Stimulated activated CD4-positive, alpha-beta T cell treated with anti-CD3 and anti-CD28 coated beads, Interleukin-12 subunit alpha, Interleukin-12 subunit beta, amount 100 ng/mL, for 4 hours (primary cell): Measurements from ENCODE around the gene FSTL5.

Experiments
- DNase-seq: peaks from one replicate; pipeline ENCODE4 v3.0.0-alpha.2; 2020

FSTL5 gene

GRCh38 chr4:161573836-161574235 lies 590.0 kb downstream of the FSTL5 start:
- DNase-seq, result no peak

GRCh38 chr4:161564230-161564834 lies 599.5 kb downstream of the FSTL5 start:
- no peak for DNase-seq

GRCh38 chr4:161555689-161556660 lies 607.8 kb downstream of the FSTL5 start:
- no peak for DNase-seq

- DNase-seq, result no peak
Measured at GRCh38 chr4:161554372-161554990, 609.3 kb downstream of the FSTL5 start.

GRCh38 chr4:161546902-161547301 lies 616.9 kb downstream of the FSTL5 start:
- DNase-seq, result no peak

- DNase-seq, result no peak
Measured at GRCh38 chr4:161540265-161540664, 623.5 kb downstream of the FSTL5 start.

- DNase-seq, result no peak
Measured at GRCh38 chr4:161538941-161539340, 624.9 kb downstream of the FSTL5 start.

- no peak for DNase-seq
Measured at GRCh38 chr4:161530710-161531109, 633.1 kb downstream of the FSTL5 start.

- DNase-seq, result no peak
Measured at GRCh38 chr4:161525121-161525520, 638.7 kb downstream of the FSTL5 start.

GRCh38 chr4:161522031-161522430 lies 641.8 kb downstream of the FSTL5 start:
- no peak for DNase-seq

GRCh38 chr4:161519611-161520010 lies 644.2 kb downstream of the FSTL5 start:
- no peak for DNase-seq

GRCh38 chr4:161517941-161518340 lies 645.9 kb downstream of the FSTL5 start:
- DNase-seq, result no peak

- no peak for DNase-seq
Measured at GRCh38 chr4:161505141-161505540, 658.7 kb downstream of the FSTL5 start.

GRCh38 chr4:161498155-161498554 lies 665.6 kb downstream of the FSTL5 start:
- DNase-seq, result no peak

GRCh38 chr4:161486461-161486860 lies 677.3 kb downstream of the FSTL5 start:
- no peak for DNase-seq

GRCh38 chr4:161466316-161466715 lies 697.5 kb downstream of the FSTL5 start:
- no peak for DNase-seq

GRCh38 chr4:161463436-161463835 lies 700.4 kb downstream of the FSTL5 start:
- no peak for DNase-seq

- DNase-seq, result no peak
Measured at GRCh38 chr4:161457906-161458305, 705.9 kb downstream of the FSTL5 start.

- DNase-seq, result no peak
Measured at GRCh38 chr4:161457311-161457710, 706.5 kb downstream of the FSTL5 start.

GRCh38 chr4:161454860-161455259 lies 708.9 kb downstream of the FSTL5 start:
- no peak for DNase-seq

- DNase-seq, result no peak
Measured at GRCh38 chr4:161448550-161449180, 715.1 kb downstream of the FSTL5 start.

GRCh38 chr4:161444626-161445025 lies 719.2 kb downstream of the FSTL5 start:
- no peak for DNase-seq

- DNase-seq, result no peak
Measured at GRCh38 chr4:161442921-161443320, 720.9 kb downstream of the FSTL5 start.
